NAMALWA (cell line): ENCODE measurements around the gene SETD7.

Experiments
- DNase-seq: peaks from one replicate; pipeline ENCODE4 v3.0.0-alpha.2; 2015; ENCODE audit warnings: low spot score

Gene SETD7

DNA sequence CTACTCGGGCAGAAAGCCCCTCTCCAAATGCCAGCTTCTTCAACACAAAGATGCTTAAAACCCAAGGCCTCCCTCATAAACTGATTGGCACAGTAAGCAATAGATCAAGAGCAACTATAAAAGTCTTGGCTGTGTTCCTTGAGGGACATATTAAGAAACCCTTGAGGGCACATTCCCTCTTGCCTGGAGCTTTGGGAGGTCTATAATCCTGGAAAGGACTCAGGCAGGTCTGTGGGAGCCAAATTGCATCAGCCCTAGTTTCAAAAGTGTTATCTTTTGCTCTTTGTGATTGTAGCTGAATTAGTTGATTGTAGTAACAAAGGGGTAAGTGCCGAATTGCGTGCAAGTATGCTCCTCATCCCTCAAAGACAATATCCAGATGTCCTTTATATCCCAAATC lies 18.6 kb upstream of the SETD7 start:
- no peak for DNase-seq

DNA sequence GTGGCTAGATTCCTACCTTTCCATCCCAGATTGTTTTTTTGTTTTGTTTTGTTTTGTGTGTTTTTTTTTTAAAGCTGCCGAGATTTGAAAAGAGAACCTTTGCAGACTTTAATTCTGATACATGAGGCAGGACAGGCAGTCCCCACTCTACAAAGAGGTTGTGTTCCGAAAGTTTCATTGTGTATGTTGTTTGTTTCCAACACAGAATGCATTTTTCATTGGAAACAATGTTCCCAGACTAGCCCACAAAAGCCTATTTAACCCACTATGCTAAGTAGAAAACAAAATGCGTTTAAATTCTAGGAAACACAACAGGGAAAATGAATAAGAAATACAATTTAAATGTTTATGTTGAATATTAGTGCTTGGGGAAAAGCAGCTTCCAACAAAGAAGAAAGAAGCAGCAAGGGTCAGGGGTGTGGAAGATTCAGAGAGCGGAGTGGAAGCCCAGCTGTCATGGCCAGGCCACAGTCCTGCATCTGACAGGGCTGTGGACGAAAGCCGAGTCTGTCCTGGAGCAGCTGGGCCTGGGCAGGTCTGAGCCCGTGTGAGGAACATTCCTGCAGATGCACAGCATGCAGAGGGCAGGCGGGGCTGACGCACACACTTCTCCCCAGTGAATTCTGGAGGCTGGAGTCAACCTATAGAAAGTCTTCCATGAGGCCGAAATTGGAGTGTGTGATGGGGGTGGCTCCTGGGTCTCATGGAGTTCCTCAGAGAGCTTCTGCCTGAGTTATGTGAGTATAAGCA lies 12.4 kb upstream of the SETD7 start:
- DNase-seq = no peak

DNA sequence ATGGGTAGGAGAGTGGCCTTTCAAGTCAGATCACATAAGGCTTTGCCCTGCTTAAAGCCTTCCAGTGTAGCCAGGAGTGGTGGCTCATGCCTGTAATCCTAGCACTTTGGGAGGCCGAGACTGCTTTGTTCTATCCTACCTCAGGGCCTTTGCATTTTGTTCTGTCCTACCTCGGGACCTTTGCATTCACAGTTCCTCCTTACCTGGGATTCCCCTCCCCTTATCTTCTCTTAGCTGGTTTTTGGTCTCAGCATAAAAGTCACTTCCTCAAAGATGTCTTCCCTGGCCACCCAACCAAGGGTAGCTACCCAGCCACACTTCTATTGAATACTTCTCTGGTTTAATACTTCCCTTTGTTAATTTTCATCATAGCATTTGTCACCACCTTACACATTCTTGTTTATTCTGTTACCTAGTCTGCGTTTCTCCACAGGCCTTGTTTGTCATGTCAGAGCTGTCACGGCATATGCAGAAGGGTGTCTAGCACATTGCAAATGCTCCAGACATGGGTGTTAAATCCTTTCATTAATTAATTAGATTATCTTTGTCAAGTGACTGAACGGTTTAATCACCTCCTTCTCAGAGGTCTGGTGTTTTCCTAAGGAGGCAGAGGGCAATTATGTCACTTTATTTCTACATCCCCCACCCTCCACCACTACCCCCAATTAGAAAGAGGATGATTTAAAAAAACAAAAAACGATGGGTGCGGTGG lies 11.3 kb upstream of the SETD7 start:
- no peak for DNase-seq

DNA sequence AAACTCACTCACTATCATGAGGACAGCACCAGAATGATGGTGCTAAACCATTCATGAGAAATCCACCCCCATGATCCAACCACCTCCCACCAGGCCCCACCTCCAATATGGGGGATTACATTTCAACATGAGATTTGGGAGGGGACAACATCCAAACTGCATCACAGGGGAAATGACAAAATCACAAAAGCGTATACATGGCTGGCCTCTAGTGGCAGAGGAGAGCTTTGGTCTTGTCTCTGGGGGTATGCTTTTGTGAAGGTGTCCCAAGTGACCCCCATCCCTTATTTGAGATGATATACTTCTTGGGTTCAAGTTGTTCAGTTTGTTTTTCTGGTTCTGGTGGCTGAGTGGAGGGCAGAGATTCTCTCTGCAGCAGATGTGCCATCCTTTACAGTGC lies 8.5 kb upstream of the SETD7 start:
- peak; percentile 59 for DNase-seq

DNA sequence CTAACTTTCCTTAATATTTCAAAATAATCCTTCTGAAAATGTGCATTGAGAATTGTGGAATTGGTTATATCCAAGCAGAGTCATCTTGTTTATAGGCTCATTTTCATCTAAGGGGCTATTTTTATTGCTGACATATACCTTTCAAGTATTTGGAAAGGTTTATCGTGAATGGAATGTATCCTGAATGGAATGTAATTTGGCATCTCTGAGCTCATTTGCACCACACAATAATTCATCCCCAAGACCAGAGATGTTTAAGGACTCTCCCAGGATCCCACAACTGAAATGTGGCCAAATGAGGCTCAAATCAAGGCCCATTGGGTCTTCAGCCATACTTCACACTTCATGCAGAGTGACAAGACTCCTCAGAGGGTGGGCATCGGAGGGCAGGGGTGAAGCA lies 7.5 kb upstream of the SETD7 start:
- no peak for DNase-seq

DNA sequence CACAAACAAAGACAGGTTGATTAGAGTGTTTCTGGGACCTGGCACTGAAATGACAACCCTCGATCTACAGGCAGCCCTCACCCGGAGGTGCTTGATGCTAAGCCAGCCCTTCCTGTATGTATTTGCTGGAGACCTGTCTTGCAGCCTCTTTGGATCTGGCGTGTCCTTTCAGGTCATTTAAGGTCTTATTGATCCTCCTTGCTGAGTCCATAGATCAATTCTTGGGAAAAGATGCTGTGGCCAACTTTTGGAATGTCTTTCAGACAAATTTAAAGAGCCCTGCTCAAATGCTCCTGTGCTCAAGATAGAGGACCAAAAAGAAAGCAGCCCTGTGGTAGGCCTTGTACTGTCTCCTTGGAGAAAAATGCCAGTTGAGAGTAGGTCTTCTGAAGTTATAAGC lies 6.8 kb upstream of the SETD7 start:
- no peak for DNase-seq

DNA sequence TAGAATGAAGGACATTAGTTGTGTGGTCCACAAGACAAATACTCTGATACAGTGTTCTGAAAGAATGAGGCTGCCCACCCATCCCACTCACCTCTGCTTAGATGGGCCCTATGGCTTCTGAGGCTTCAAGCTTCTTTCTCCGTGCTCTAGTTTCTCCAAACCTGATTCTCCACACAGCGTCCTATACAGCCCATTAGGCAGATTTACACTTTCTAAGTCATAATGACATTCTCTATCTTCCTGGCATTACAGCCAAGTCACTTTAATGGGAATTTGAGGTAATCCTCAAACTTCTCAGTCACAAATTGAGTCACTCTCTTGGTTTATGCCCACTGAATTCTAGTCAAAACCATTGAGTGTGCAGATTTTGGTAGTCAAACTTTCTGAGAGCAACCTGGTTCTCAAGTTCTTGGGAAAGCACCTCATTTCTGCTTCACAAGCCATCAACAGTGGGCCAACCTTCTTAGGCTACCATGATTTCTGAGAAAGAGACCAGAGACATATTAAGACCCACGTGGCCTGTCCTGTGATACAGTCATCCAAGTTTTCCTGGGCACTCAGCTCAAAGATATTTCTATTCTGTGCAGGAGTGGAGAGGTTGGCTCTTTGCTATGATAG lies 6.2 kb upstream of the SETD7 start:
- DNase-seq = no peak

DNA sequence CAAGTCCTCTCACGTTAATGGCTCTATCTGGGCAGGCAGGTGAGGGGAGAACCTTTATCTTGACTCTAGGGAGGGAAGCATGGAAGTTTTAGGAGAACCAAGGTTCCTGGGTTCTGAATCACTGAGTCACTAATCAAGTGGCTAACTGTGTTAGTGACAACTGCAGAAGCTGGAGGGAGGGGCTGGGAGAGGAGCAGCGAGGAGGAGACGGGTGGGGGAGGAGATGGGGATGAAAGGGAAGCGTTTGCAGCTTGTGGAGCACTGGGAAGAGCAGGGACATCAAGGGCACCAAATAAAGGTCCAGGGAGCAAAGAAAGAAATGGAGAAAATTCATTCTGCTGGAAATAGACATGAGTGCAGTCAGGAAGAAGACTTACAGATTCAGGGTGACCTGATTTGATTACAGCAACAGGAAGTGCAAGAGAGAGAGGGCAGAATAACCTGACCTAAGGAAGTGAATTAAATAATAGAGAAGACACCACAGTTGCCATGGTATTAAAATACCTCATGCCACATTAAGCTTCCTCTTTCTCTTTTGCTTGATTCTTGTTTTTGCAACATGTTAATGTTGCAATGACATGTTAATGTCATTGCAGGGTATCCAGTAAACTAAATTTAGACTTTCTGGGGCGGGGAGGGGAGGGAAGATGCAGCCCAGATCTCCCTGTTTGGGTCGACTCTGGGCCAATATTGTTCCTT lies 4.5 kb upstream of the SETD7 start:
- peak; percentile 89 for DNase-seq

DNA sequence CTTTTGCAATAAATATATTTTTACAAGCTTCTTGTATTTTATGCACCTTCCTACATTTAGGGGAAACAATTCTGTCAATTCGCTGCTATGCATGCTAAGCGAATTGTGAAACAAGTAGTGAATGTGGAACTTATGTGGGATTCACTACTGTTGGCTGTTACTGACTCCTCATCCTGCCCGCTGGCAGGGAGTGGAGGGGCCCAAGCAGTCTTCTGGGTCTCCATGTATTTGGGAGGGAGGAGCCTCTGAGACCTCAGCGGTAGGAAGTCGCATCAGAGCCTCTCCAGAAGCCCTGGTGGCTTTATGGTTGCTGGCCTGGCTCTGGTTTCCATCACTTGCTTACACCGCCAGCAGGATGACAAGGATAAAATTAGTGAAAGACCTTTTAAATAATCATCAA lies 3.7 kb upstream of the SETD7 start:
- peak; percentile 22 for DNase-seq

DNA sequence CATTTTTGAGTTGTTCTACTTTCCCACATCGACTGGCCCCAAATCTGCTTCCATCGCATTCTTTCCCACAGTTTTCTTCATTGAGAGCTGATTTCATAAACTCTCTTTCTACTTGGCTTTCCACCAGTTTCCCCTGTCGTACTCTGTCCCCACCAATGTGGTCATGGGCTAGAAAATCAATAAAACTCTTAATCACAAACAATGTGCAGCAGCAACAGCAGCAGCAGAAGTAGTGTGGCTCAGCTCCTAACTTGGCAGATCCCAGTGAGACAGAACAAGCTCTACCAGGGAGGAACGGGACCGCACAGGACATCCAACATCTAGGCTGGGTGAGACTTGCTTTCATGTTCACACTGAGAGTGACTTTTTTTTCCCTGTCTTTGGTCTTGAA lies 3.1 kb upstream of the SETD7 start:
- DNase-seq = no peak

DNA sequence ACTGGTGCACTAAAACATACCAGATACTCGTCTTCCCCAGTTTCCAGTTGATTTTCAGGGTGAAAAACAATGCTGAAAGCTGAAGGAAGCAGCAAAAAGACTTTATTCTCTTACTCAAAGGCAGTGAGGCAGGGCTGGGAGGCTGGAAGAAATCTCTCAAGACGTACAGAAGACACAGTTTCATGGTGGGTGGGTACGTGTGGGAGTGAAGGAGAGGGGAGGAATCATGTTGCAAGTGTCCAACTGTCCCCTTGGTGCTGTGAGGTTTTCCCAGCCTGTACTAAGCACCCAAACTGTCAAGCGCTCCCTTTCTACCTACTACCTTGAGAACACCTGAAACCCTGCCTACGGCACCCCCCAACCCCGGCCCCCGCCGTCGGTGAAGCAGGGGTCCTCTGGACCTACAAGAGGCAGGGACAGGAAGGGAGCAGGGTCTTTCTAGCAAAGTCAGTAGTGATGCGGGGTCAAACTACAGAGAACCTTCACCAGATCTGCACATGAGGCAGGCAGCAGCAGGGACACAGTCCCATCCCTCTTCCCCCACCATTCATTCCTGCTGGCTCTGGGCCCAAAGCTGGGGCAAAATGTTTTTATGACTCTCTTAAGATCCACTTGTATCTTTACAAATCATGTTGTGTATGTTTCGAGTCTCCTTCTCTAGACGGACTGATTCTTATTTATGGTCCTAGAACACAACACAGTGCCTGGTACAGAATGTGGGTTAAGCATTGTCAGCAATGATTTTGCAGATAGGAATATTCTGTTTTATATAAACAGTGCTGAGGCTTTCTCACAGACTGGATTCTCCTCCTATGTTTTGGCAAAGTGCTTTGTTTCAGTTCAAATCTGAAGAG lies 2.4 kb upstream of the SETD7 start:
- DNase-seq = peak; percentile 19

DNA sequence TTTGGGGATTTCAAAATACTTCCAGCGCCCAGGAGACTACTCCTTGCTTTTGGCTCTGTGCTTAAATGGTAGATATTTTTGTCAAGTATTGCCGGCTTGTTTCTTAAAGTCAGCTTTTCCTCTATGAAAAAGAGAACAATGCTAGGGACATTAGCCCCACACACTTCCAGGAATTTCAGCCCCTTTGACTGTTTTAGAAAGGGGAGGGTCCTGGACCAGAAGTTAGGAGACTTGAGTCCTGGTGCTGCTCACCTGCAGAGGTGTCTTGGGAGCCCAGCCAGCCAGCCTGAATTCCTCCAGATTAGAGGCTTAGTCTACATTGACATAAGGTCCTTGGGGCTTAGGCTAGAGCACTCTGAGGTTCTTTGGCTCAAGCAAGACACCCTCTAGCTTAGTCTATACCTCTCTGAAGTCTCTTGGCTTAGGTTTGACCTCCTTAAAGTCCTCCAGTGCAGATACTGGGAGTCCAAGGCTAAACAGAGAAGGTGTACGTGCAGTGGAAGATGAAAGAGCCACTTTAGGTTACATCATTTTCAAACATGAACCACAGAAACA lies 1.6 kb upstream of the SETD7 start:
- DNase-seq = peak; percentile 50

DNA sequence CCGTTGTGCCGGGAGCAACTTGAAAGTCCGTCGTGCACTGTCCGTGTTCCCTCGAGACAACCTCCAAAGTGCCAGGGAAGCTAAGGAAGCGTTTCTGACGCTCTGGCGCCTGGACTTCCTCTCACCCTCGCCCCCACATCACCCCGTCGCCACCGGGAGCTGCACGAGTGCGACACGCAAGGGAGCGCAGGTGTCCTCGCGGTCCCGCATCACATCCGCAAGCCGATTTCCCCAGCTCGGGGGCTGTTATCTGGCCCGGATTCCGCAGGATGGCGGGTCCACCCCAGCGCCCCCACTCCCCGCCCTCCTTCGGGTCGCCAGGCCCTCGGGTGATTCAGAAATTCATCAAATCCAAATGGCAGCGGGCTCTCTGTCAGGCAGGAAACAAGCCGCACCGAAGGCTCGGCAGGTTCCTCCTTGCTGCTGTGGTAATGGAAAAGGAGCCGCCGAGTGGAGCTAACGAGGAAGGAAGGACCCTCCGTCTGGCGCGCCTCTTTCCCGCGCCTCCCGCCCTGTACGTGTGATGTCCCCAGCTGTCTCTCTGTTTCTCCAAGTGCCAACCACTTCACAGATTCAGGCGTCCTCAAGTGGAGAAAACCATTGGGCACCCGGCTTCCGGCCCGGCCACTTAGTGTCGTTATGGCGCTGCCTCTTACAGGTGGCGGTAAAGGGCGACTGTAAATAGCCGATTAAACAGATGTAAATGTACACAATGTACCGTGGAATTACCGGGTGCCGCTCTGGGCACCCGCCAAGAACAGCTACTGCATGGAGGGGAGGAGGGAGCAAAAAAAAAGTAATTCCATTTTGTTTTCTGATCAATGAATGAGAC lies 921 bp upstream of the SETD7 start:
- DNase-seq = peak; percentile 90

DNA sequence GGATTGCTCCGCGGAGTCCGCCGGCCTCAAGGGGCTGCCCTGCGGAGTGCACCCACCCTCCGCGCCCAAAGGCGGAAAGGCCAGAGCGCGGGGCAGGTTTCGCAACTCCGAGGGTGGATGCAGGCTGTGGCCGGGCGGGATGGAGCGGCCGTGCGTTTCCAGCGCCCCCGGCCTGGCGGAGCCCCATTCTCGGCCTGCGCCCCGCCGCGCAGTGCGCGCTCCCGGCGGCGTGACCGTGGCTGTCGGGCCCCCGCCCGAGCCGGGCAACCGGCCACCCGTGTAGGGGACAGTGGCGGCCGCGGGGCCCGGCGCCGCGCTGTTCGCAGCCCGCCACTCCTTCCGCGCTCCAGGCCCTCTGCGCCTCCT lies 331 bp downstream of the SETD7 start:
- no peak for DNase-seq

DNA sequence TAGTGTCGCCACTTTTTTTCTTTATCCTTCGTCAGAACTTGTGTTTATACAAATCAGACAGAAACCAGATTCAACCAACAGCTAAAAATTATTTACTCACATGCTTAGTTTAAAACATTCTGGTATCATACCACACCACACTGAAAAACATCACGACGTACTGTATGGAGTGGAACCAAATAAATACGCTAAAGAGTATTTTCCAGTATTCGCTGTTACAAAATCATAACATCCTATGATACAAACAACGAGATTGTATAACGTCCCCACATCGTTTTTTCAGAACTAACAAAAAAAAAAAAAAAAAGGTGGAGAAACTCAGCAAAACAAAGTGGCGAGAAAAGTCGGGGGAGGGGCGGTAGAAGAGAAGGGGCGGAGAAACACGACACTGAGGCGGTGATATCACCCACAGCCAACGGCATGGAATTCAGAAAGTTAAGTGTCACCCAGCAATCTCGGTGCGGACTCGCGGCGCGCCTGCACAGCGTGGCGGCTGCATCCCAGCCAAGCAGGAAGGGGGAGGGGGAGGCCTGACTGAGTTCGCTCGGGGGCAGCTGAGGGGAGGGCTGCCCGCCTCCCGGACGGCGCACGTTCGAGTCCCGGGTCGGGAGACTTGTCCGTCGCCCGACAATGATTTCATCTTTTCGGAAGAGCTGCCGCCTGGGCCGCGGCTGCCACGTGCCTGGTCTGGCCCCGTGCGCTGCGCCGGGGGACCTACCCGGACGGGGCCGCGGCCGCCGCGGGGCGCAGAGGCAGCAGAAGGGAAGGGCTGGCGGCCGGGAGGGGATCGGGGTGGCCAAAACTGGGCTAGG lies 920 bp downstream of the SETD7 start:
- DNase-seq = peak; percentile 93

DNA sequence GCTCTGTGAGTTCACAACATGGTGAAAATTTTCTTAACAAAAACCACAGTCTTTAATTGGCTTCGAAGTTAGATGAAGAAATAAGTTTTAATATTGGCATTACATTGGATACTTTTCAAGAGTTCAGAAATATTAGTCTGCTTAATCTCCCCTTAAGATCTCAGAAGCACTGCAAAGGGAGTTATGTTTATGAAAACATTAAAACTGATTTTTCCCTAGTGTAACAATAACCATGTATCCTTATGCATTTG lies 1.5 kb downstream of the SETD7 start:
- DNase-seq = no peak

DNA sequence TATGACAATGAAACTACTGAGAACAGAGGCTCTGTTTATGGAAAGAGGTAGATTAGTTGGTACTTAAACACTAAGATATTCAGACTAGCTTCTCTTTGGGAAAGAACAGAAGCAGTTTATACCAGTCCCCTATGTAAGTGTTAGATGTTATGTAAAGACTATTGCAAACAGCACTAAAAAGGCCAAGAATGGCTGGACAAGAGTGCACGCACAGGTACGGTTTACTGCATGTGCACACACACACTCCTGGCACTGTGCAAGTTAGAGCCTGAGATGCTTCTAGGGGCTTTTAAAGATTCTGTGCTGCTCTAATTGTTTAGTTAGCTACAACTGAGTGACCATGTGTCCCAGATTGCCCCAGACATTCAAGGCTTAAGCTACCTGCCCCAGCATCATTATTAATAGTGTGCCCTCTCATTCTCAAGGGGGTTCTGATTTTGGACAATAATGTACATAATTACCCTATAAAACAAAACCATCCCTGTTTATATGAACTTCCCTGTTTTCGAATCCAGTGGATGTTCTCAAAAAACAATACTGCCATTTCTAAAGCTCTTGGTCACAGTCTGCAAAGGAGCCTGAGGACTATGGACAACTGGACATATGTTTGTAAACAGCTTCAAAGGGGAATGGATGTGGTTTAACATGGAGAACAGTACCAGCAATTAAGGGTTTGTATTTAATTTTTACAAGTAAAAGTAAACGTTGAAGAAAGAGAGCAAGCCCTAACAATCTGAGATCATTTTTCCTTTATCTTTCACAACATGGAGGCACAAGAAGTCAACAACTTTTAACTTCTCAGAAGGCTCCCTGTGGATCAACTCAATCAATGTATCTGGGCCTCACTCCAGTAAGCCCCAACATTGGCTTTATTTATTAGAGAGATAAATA lies 2.0 kb downstream of the SETD7 start:
- DNase-seq = peak; percentile 20

DNA sequence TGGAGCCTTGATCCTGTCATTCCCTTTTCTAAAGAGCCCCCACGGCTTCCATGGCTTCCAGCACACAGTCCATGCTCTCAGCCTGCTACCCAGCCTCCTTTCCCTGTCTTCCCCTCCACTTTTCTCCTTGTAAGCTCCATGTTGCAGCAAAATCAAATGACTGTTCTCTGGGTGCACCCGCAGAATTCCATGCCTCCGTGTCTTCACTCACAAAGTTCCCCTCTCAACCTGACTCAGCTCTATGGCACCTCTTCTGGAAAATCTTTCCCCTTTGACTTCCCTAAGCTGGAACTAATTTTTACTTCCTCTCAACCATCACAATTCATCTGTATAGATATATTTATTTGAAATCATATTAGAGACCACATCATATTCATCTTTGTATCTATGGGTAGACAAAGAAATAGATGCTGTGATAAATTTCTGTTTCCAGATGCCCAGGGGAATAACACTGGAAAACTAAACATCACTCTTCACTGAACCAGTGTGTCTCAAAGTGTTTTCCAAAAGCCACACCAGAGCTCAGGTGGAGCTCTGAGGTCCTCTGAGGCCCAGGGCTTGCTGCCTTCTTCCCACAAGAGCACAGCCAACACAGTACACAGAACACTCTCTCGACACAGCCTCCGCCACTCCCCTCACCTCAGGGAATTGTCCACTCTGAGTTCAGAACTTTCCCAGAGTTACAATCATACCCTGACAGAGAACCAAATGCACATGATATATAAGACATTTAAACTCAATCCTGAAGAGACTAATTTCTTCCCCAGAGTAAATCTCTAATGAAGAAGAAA lies 3.3 kb downstream of the SETD7 start:
- DNase-seq = no peak
